GM12874 (cell line): ENCODE measurements around the gene ZGPAT.

ENCODE experiments used
- CTCF ChIP-seq: IDR thresholded peaks from 2 replicates; pipeline ENCODE4 v1.5.1; 2011; ENCODE audit warnings: low read depth, mild to moderate bottlenecking, control low read depth, low read length, moderate library complexity; ENCODE audit not compliant: insufficient read depth

ZGPAT gene

GRCh38 chr20:63693083-63693732 lies 14.6 kb upstream of the ZGPAT start:
- no peak for TF ChIP-seq CTCF

GRCh38 chr20:63693733-63694583 lies 13.9 kb upstream of the ZGPAT start:
- TF ChIP-seq CTCF: no peak

- TF ChIP-seq CTCF: no peak
These were observed 13.0 kb upstream of the ZGPAT start for GRCh38 chr20:63694584-63695423.

GRCh38 chr20:63695424-63696305 lies 12.2 kb upstream of the ZGPAT start:
- no peak for TF ChIP-seq CTCF

- no peak for TF ChIP-seq CTCF
These were observed 11.6 kb upstream of the ZGPAT start for GRCh38 chr20:63696306-63696627.

- no peak for TF ChIP-seq CTCF
These were observed 11.0 kb upstream of the ZGPAT start, which contains the start of gene TNFRSF6B for GRCh38 chr20:63696628-63697356. TSS of gene TNFRSF6B (plus strand) at chr20:63696652. CDS start at chr20:63696768, 116 bp downstream.
